Activated CD4-positive, alpha-beta T cell treated with anti-CD3 and anti-CD28 coated beads, Interleukin-2, Interleukin-6, amounts not matched to agents 100 ng/mL and 50 ng/mL, durations not matched to agents 16 hours and 8 hours (primary cell): ENCODE data around the gene CCDC85C.

Source experiments
- DNase-seq: peaks from one replicate; pipeline ENCODE4 v3.0.0-alpha.2; 2020

CCDC85C gene

GRCh38 chr14:99552572-99553216 is 51.3 kb downstream of the CCDC85C start:
- DNase-seq, result no peak

GRCh38 chr14:99552021-99552553 is 51.9 kb downstream of the CCDC85C start:
- DNase-seq, result no peak

GRCh38 chr14:99551034-99551922 is 52.7 kb downstream of the CCDC85C start:
- no peak for DNase-seq

DNA sequence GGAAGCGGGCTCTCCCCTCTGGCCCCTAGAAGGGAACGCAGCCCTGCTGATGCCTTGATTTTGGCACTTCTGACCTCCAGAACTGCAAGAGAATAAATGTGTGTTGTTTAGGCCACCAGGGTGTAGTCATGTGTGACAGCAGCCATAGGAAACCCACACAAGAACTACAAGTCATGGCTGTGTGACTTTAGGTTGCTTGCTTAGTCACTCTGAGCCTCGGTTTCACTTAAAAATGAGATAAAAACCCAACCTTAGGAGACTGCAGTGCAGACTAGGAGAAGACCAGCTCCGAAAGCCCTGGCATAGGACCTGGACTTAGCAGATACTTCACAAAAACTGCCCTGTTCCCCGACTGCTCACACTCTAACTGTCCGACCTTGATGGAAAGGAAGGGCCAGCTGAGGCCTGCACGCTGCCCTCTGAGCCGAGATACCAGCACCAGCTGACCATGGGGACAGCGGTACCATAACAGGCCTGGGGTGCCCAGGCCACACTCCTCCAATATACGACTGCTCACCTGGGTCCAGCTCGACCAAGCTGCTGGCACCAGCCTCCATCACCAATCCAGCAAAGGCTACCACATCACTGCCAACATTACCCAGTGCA is 53.5 kb downstream of the CCDC85C start:
- DNase-seq, result no peak

GRCh38 chr14:99549684-99550083 is 54.3 kb downstream of the CCDC85C start:
- no peak for DNase-seq

DNA sequence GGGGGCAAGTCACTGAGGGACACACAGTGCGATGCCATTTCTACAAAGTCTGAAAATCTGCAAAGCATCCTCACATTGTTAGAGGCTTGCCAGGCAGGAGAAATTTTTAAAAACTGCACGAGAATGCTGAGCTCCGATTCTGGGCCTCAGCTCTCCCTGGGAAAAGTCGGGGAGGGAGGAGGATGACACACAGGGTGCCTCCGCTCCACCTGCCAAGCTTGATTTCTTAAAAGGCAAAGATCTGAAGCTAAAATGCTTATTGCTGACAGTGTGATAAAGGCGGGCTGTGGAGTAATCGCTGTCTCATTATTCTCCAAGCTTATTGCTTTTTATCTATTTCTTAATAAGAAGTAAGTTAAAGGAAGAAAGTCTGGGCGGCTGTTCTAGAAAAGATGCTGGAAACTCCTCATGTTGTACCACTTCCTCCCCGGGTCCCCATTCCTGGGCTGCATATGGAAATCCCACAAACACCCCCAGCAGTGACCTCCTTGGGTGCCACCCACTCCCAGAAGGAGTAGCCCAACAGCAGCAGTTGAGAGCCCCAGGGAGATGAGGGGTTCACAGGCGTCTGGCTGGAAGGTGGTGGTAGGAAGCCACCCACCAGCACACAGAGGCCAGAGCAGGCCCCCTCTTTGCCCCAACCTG is 55.0 kb downstream of the CCDC85C start:
- no peak for DNase-seq

GRCh38 chr14:99548255-99548654 is 55.8 kb downstream of the CCDC85C start:
- no peak for DNase-seq

GRCh38 chr14:99546234-99546879 is 57.6 kb downstream of the CCDC85C start:
- no peak for DNase-seq

GRCh38 chr14:99545586-99545985 is 58.4 kb downstream of the CCDC85C start:
- DNase-seq, result no peak

GRCh38 chr14:99544991-99545390 is 59.0 kb downstream of the CCDC85C start:
- no peak for DNase-seq

DNA sequence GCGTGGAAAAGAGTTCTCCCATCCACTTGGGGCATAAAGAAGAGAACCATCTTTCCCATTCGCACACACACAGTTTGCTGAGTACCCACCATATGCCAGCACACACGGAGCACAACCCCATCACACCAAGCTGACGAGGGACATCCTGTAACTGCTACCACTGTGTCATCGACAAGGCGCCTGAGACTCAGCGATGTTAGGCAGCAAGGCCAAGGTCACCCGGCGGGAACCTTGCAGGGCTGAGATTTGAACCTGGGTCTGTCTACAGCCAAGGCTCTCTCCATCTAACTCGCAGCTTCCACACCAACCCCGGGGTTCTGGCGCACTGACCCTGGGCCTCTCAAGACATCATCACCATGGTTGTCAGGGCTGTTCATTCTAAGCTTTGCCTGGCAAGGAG is 60.0 kb downstream of the CCDC85C start:
- DNase-seq, result no peak

DNA sequence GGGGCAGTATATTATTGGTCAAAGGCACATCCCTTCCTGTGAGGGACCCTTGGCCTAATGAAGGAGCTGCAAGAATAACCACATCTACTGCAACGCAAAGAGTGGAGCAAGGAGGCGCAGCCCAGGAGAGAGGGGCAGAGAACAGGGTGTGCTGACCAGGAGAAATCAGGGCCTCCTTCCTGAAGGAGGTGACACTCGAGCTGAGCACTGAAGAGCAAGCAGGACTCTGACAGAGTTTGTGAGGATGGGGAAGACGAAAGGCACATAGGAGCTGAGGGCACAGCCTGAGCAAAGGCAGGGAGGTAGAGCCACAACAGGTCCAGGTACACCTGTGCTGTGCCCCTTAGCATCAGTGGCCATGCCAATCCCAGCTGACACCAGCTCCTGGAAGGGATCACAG is 60.6 kb downstream of the CCDC85C start:
- DNase-seq, result no peak

GRCh38 chr14:99542566-99542965 is 61.4 kb downstream of the CCDC85C start:
- DNase-seq, result no peak

DNA sequence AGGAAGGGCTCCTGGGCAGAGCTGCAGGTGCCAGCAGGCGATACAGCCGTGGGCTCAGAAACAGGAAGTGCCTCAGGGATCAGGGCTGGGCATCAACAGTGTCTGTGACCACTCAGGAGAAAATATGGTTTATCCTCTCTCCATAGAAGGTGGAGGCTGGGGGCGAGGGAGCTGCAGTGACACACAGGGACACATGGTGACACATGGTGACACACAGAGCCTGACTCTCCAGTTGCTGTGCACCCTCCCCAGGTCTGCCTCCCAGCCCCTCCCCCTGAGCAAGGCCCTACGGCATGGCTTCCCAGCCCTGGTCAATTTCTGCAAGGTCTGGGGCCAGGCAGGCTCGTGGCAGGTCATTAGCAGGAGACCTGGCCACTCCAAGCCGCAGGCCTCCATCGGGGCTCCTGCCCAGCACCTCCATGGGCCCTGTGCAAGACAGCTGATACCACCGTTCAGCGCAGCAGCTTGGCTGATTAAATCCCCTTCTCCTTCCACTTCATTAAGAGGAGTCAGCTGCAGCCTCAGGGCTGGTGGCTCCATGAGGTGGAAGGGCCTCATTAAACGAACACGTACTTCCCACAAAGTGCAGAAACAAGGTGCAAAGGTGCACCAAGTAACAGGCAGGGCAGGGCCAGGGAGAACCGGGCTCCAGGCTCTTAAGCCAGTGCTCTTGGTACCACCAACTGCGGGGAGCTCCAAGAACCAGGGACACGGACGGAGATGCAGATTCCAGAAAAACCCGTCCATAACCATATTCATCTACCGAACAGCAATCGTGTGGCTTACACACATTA is 62.1 kb downstream of the CCDC85C start:
- DNase-seq, result no peak

GRCh38 chr14:99541211-99541610 is 62.8 kb downstream of the CCDC85C start:
- no peak for DNase-seq

GRCh38 chr14:99540196-99541032 is 63.6 kb downstream of the CCDC85C start:
- DNase-seq, result no peak

- no peak for DNase-seq
These were observed 64.5 kb downstream of the CCDC85C start for GRCh38 chr14:99539491-99539890.

- no peak for DNase-seq
These were observed 65.3 kb downstream of the CCDC85C start for GRCh38 chr14:99538733-99539132.

- DNase-seq, result no peak
These were observed 65.7 kb downstream of the CCDC85C start for GRCh38 chr14:99538275-99538674.

DNA sequence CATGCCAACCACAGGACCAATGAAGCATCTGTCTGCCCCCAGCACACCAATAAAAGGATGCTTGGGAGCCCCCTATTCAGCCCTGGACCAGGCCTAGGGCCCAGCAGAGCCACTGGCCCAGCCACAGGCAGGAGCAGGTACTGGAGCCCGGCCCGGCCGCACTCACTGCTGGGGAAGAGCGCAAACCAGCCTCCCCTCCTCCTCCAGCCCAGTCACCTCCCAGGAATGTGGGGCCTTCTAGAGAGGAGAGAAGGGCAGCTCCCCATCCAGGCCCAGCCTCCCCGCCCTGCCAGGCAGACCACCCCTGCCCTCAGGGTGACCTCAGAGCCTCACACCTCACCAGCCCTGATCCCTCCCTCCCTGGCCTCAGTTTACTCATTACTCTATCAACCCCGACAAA is 66.6 kb downstream of the CCDC85C start:
- DNase-seq, result no peak
